Measurements from ENCODE around the gene TMPRSS11D. TPM values are rescaled to one million over a fixed set of nuclear protein-coding genes. Genes with fewer than 3 reads are reported as not detected.

Gene TMPRSS11D
- total RNA-seq, 1 experiment from 2014 or later: not detected

DNA sequence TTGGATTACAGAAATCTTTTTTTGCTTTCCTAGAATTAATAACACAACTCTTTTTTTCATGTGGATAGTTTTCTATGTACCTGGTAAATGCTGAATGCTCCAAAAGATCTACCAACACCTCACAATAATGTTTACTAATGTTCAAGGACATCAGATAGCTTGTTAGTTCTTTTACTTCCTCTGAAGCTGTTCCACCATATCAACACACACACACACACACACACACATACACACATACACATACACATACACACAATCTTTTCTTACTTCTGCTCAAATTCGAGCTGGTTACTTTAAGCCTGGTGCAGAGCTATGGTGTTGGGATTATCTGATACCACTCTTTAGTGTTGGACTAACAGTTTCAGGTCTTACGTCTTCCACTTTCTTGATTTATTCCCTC, 28.3 kb upstream of the TMPRSS11D start:
- Histone ChIP-seq H3K79me1 (ENCODE audit: insufficient read depth, low read depth, low read length, poor library complexity, severe bottlenecking) (no peaks in the 10 kb centered on the region), H4K20me1 (ENCODE audit: control insufficient read depth, insufficient read depth, insufficient read length) (no peaks in the 10 kb centered on the region), H3K27ac (ENCODE audit: insufficient read length, low read depth, low read length) (no peak overlapping the region), H3K23me2 (ENCODE audit: insufficient read length, low read depth, low read length, poor library complexity, severe bottlenecking) (no peaks in the 10 kb centered on the region), H3K4me2 (ENCODE audit: insufficient read depth, insufficient read length, low read length) (no peak overlapping the region), H2BK5ac (ENCODE audit: insufficient read length, low read length) (no peak overlapping the region), H2BK15ac (ENCODE audit: low read depth, low read length) (no peak overlapping the region), H2AFZ (ENCODE audit: low read length) (no peak overlapping the region), H3K56ac (ENCODE audit: insufficient read length, low read depth, low read length) (no peak overlapping the region), H3K4ac (ENCODE audit: low read depth, low read length) (no peak overlapping the region), H3K9ac (ENCODE audit: extremely low read depth, insufficient read length, low read length) (no peak overlapping the region), H2BK120ac (ENCODE audit: low read depth, low read length, poor library complexity, severe bottlenecking) (no peak overlapping the region), H3K18ac (ENCODE audit: insufficient read length, low read depth, low read length) (no peak overlapping the region), H3K14ac (ENCODE audit: insufficient read depth, low read length) (no peak overlapping the region), H3K4me1 (ENCODE audit: insufficient read depth, low read length) (no peaks in the 10 kb centered on the region), H4K8ac (replicated peaks; ENCODE audit: insufficient read length, low read depth, low read length) (no peak overlapping the region), H2BK20ac (ENCODE audit: low read depth, low read length, poor library complexity, severe bottlenecking) (no peak overlapping the region), H3K9me3 (ENCODE audit: control insufficient read depth, low read depth, low read length) (no peaks in the 10 kb centered on the region), H3T11ph (ENCODE audit: low read length) (no peak overlapping the region), H2AK5ac (ENCODE audit: insufficient read length, low read length) (no peak overlapping the region), H3K27me3 (ENCODE audit: insufficient read depth, low read length) (no peaks in the 10 kb centered on the region), H4K91ac (ENCODE audit: insufficient read length, low read depth, low read length) (no peak overlapping the region), H4K5ac (ENCODE audit: insufficient read length, low read depth, low read length) (no peak overlapping the region), H3K79me2 (ENCODE audit: insufficient read depth, low read length) (no peaks in the 10 kb centered on the region), H3K23ac (ENCODE audit: insufficient read length, low read depth, low read length) (no peak overlapping the region), H2BK12ac (ENCODE audit: insufficient read length, low read depth, low read length) (no peak overlapping the region)
- DNase-seq: no peak
- Mint-ChIP-seq H3K27ac (no peak overlapping the region), H3K4me3 (no peak overlapping the region), H3K27me3 (ENCODE audit: low read depth) (no peaks in the 10 kb centered on the region), H3K36me3 (ENCODE audit: insufficient read depth in 1 of 3, low read depth in 3 of 3) (no peaks in the 10 kb centered on the region), H3K9me3 (no peaks in the 10 kb centered on the region), H3K4me1 (no peaks in the 10 kb centered on the region)
- WGBS (ENCODE audit: extremely low coverage, insufficient read length, low lambda C conversion rate): no CpG with 5 or more reads among the region's 2 CpGs
- no peak for TF ChIP-seq CTCF (conservative IDR thresholded peaks at IDR 0.05)

Data from H9 (cell line).